Hepatocyte (in vitro differentiated cells): ENCODE results near the gene DPM1. TPM values are rescaled to one million over a fixed set of nuclear protein-coding genes. Genes with fewer than 3 reads are reported as not detected.

ENCODE experiments used
- DNase-seq: peaks from one replicate; pipeline ENCODE4 v3.0.0-alpha.2; 2016; ENCODE audit warnings: low spot score
- H2AFZ ChIP-seq: fragments of 200-600 bp; sonication (generic); 2 replicates; pipeline ENCODE4 v1.6.0; 2016; ENCODE audit warnings: antibody characterized with exemption, mild to moderate bottlenecking
- H3K27ac ChIP-seq: fragments of 200-600 bp; sonication (generic); 2 replicates; pipeline ENCODE4 v1.5.1; 2016; ENCODE audit warnings: mild to moderate bottlenecking
- H3K27me3 ChIP-seq: fragments of 200-600 bp; sonication (generic); 2 replicates; pipeline ENCODE4 v1.6.1; 2016
- H3K36me3 ChIP-seq: fragments of 200-600 bp; sonication (generic); replicated peaks from 2 replicates; pipeline ENCODE4 v1.5.1; 2016; ENCODE audit warnings: low read depth; ENCODE audit not compliant: insufficient read depth
- H3K4me1 ChIP-seq: fragments of 200-600 bp; sonication (generic); 2 replicates; pipeline ENCODE4 v1.5.1; 2016; ENCODE audit warnings: mild to moderate bottlenecking, moderate library complexity; ENCODE audit not compliant: insufficient read depth
- H3K4me2 ChIP-seq: fragments of 200-600 bp; sonication (generic); 2 replicates; pipeline ENCODE4 v1.6.0; 2016
- H3K4me3 ChIP-seq: fragments of 200-600 bp; sonication (generic); 2 replicates; pipeline ENCODE4 v1.5.1; 2016; ENCODE audit warnings: mild to moderate bottlenecking
- H3K79me2 ChIP-seq: fragments of 200-600 bp; sonication (generic); 2 replicates; pipeline ENCODE4 v1.6.0; 2017; ENCODE audit warnings: mild to moderate bottlenecking
- H3K9me2 ChIP-seq: fragments of 200-600 bp; sonication (generic); replicated peaks from 2 replicates; pipeline ENCODE4 v1.6.0; 2017; ENCODE audit warnings: mild to moderate bottlenecking; ENCODE audit not compliant: insufficient read depth
- H3K9me3 ChIP-seq: fragments of 200-600 bp; sonication (generic); 2 replicates; pipeline ENCODE4 v1.5.1; 2016; ENCODE audit warnings: low read depth, mild to moderate bottlenecking
- H4K20me1 ChIP-seq: fragments of 200-600 bp; sonication (generic); 2 replicates; pipeline ENCODE4 v1.6.0; 2016; ENCODE audit warnings: mild to moderate bottlenecking; ENCODE audit not compliant: insufficient read depth, poor library complexity, severe bottlenecking
- EZH2 ChIP-seq: fragments of 200-600 bp; sonication (generic); IDR thresholded peaks from 2 replicates; pipeline ENCODE4 v1.6.1; 2016; ENCODE audit warnings: antibody characterized with exemption, mild to moderate bottlenecking, borderline replicate concordance
- EZH2phosphoT487 ChIP-seq: fragments of 200-600 bp; sonication (generic); IDR thresholded peaks from one replicate; pipeline ENCODE4 v1.6.1; 2018; ENCODE audit warnings: antibody characterized with exemption, mild to moderate bottlenecking, low read depth, moderate library complexity; ENCODE audit not compliant: unreplicated experiment, severe bottlenecking
- WGBS: methylation state at CpG from one replicate; pipeline ENCODE4 v1.1.6; 2016; ENCODE audit warnings: low lambda C conversion rate; ENCODE audit errors: missing lambda C conversion rate; 5-methylcytosine and 5-hydroxymethylcytosine counted together
- polyA plus RNA-seq: library from polyadenylated mRNA; unstranded; fragments of >200 nt; fragmentation: Nextera tagmentation; extraction: Ambion mirVana; gene quantifications from 2 replicates; pipeline ENCODE4 v1.2.1, GENCODE V29; 2016
- total RNA-seq: library from RNA; depleted of rRNA; stranded (reverse); fragments of >200 nt; gene quantifications from 2 replicates; pipeline ENCODE4 v1.2.3, GENCODE V29; 2014
- TF ChIP-seq, protein P1 (sequence below): fragments of 200-600 bp; sonication (generic); IDR thresholded peaks from 2 replicates; pipeline ENCODE4 v1.5.1; 2016; ENCODE audit warnings: antibody characterized with exemption, mild to moderate bottlenecking; ENCODE audit not compliant: poor library complexity

DPM1 gene
- total and polyA plus RNA-seq, 2 experiments from 2014 or later, result 72.9 to 84.3 TPM

DNA sequence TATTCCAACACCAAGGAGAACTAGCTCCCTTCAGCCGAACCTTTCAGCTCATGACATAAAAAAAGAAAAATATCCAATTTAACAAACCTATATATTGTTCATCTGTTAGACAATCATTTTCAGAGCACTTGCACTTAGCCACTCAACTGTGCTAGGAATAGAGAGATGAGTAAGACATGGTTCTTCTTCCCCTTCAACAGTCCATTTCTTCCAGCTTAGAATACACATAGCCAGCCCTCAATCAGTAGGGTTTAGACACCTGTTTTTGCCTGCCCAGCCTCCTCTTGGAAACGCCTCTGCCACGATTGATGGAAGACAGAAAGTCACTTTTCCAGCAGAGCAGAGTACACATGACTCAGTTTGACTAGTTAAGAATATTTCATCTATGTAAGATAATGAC, 48.9 kb downstream of the DPM1 start:
- Histone ChIP-seq H2AFZ (no peak overlapping the region), H3K4me2 (no peak overlapping the region), H3K36me3 (no peaks in the 10 kb centered on the region), H3K4me3 (no peak overlapping the region), H4K20me1 (peaks cover 97% of the 10 kb centered on the region), H3K79me2 (peaks cover 100% of the 10 kb centered on the region), H3K4me1 (peaks cover 35% of the 10 kb centered on the region), H3K27me3 (no peaks in the 10 kb centered on the region), H3K27ac (no peak overlapping the region), H3K9me3 (no peaks in the 10 kb centered on the region), H3K9me2 (no peaks in the 10 kb centered on the region)
- DNase-seq, result no peak
- 88% methylated on average over 3 of the region's 3 CpGs for WGBS
- TF ChIP-seq, protein P1, sequence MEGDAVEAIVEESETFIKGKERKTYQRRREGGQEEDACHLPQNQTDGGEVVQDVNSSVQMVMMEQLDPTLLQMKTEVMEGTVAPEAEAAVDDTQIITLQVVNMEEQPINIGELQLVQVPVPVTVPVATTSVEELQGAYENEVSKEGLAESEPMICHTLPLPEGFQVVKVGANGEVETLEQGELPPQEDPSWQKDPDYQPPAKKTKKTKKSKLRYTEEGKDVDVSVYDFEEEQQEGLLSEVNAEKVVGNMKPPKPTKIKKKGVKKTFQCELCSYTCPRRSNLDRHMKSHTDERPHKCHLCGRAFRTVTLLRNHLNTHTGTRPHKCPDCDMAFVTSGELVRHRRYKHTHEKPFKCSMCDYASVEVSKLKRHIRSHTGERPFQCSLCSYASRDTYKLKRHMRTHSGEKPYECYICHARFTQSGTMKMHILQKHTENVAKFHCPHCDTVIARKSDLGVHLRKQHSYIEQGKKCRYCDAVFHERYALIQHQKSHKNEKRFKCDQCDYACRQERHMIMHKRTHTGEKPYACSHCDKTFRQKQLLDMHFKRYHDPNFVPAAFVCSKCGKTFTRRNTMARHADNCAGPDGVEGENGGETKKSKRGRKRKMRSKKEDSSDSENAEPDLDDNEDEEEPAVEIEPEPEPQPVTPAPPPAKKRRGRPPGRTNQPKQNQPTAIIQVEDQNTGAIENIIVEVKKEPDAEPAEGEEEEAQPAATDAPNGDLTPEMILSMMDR, result no peak
- TF ChIP-seq EZH2phosphoT487 (no peak), EZH2 (no peak)

GRCh38 chr20:50904067-50904570, 54.2 kb downstream of the DPM1 start:
- Histone ChIP-seq H2AFZ (no peak overlapping the region), H3K79me2 (peaks cover 100% of the 10 kb centered on the region), H3K27me3 (no peaks in the 10 kb centered on the region), H3K4me3 (no peak overlapping the region), H3K27ac (no peak overlapping the region), H3K9me2 (no peaks in the 10 kb centered on the region), H3K4me2 (no peak overlapping the region), H3K36me3 (no peaks in the 10 kb centered on the region), H3K4me1 (peaks cover 9% of the 10 kb centered on the region), H4K20me1 (peaks cover 95% of the 10 kb centered on the region), H3K9me3 (no peaks in the 10 kb centered on the region)
- TF ChIP-seq EZH2 (no peak), EZH2phosphoT487 (no peak)
- TF ChIP-seq, protein P1, result no peak
- no peak for DNase-seq
- whole genome bisulfite sequencing, result 87% methylated on average over 6 of the region's 6 CpGs

DNA sequence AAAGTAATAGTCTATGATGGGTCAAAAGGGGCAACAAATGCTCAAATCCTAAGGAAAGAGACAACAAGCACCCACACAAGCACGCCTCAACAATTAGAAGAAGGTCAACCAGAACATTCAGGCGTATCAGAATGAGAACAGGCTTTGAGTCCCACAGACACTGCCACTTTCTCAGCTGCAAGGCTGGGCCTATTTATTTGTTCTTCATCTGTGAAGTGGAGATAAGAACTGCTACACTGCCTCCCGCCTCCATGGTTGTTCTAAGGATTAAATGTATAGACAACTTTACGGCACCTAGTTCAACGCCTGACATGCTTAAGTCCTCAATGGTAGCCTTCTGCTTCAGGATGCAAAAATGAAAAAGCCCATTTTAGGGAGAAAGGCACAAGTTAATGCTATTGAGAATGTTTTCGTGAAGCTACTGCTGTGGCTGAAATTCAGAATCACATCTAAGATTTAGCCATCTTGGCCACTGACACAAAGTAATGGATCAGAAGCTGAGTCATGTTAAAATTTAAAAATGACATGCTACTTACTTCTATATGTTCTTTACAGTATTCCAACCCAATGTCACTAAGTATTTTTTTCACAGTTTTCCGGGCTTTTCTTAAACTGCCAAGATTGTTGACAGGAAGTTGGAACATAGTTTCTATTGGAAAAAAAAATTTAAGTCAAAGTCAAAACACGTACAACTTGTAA, 54.8 kb downstream of the DPM1 start:
- H2AFZ ChIP-seq, result no peak overlapping the region
- no peak overlapping the region for H3K27ac ChIP-seq
- peaks cover 89% of the 10 kb centered on the region for H4K20me1 ChIP-seq
- peaks cover 9% of the 10 kb centered on the region for H3K4me1 ChIP-seq
- WGBS, result 71% methylated on average over 8 of the region's 8 CpGs
- no peak overlapping the region for H3K4me3 ChIP-seq
- H3K36me3 ChIP-seq, result no peaks in the 10 kb centered on the region
- H3K9me2 ChIP-seq, result no peaks in the 10 kb centered on the region
- H3K9me3 ChIP-seq, result no peaks in the 10 kb centered on the region
- H3K79me2 ChIP-seq, result peaks cover 100% of the 10 kb centered on the region
- TF ChIP-seq EZH2phosphoT487 (no peak), EZH2 (no peak)
- TF ChIP-seq, protein P1, result no peak
- no peaks in the 10 kb centered on the region for H3K27me3 ChIP-seq
- DNase-seq, result no peak
- H3K4me2 ChIP-seq, result no peak overlapping the region
